ENCODE results near the gene TDRD9. TPM values are rescaled to one million over a fixed set of nuclear protein-coding genes. Genes with fewer than 3 reads are reported as not detected.
"Not testable (repeated sequence)": the region's sequence is repeated elsewhere in the genome, so short reads cannot be mapped to it uniquely, and the experiment has no call there.

TDRD9 gene
- total RNA-seq, 1 experiment from 2014 or later, result not detected

- DNase-seq (ENCODE audit: low read depth), result no peak
Observed at GRCh38 chr14:103892247-103892646, 36.0 kb upstream of the TDRD9 start.

- DNase-seq (ENCODE audit: low read depth), result no peak
Observed at GRCh38 chr14:103894034-103894722, 34.1 kb upstream of the TDRD9 start.

GRCh38 chr14:103894723-103895059, 33.6 kb upstream of the TDRD9 start:
- no peak for DNase-seq (ENCODE audit: low read depth)

- no peak for DNase-seq (ENCODE audit: low read depth)
Observed at GRCh38 chr14:103896578-103896977, 31.7 kb upstream of the TDRD9 start.

GRCh38 chr14:103897075-103897947, 30.9 kb upstream of the TDRD9 start:
- no peak for DNase-seq (ENCODE audit: low read depth)

GRCh38 chr14:103898204-103898603, 30.1 kb upstream of the TDRD9 start:
- DNase-seq (ENCODE audit: low read depth), result no peak

GRCh38 chr14:103898711-103899110, 29.5 kb upstream of the TDRD9 start:
- no peak for DNase-seq (ENCODE audit: low read depth)

- no peak for DNase-seq (ENCODE audit: low read depth)
Observed at GRCh38 chr14:103899316-103899715, 28.9 kb upstream of the TDRD9 start.

- no peak for DNase-seq (ENCODE audit: low read depth)
Observed at GRCh38 chr14:103899833-103900232, 28.4 kb upstream of the TDRD9 start.

GRCh38 chr14:103904493-103905107, 23.7 kb upstream of the TDRD9 start:
- DNase-seq (ENCODE audit: low read depth), result no peak

- DNase-seq (ENCODE audit: low read depth), result no peak
Observed at GRCh38 chr14:103905842-103906456, 22.3 kb upstream of the TDRD9 start.

GRCh38 chr14:103908580-103908979, 19.7 kb upstream of the TDRD9 start:
- DNase-seq (ENCODE audit: low read depth), result no peak

- no peak for DNase-seq (ENCODE audit: low read depth)
Observed at GRCh38 chr14:103909531-103910261, 18.6 kb upstream of the TDRD9 start.

GRCh38 chr14:103910262-103910935, 17.9 kb upstream of the TDRD9 start:
- peak; percentile 64 for DNase-seq (ENCODE audit: low read depth)

GRCh38 chr14:103910984-103911383, 17.3 kb upstream of the TDRD9 start:
- no peak for DNase-seq (ENCODE audit: low read depth)

- DNase-seq (ENCODE audit: low read depth), result no peak
Observed at GRCh38 chr14:103915616-103916015, 12.6 kb upstream of the TDRD9 start.

GRCh38 chr14:103916636-103917262, 11.5 kb upstream of the TDRD9 start:
- DNase-seq (ENCODE audit: low read depth), result no peak

GRCh38 chr14:103920981-103921854, 7.0 kb upstream of the TDRD9 start:
- peak; percentile 90 for DNase-seq (ENCODE audit: low read depth)

- not testable (repeated sequence) for DNase-seq (ENCODE audit: low read depth)
Observed at GRCh38 chr14:103921855-103922200, 6.4 kb upstream of the TDRD9 start.
